Immature natural killer cell (primary cell): ENCODE data around the gene ACE. TPM values are rescaled to one million over a fixed set of nuclear protein-coding genes. Genes with fewer than 3 reads are reported as not detected.

Experiments
- DNase-seq, 3 donors: peaks; one replicate each; pipeline ENCODE4 v3.0.0; 2022; ENCODE audit warnings: mixed read lengths in 1 of 3
- H3K27ac Mint-ChIP-seq, 6 donors: one replicate each; pipeline ENCODE4 v1.8.0; 2020; ENCODE audit warnings: mixed read lengths in 6 of 6, mild to moderate bottlenecking in 5 of 6, inconsistent platforms in 4 of 6, moderate library complexity in 3 of 6
- H3K27me3 Mint-ChIP-seq, 3 donors: one replicate each; pipeline ENCODE4 v1.8.0; 2020 to 2021; ENCODE audit warnings: low read depth in 3 of 3, mild to moderate bottlenecking in 3 of 3, mixed read lengths in 3 of 3, moderate library complexity in 3 of 3, inconsistent platforms in 1 of 3
- H3K36me3 Mint-ChIP-seq, 3 donors: one replicate each; pipeline ENCODE4 v1.8.0; 2020; ENCODE audit warnings: mixed read lengths in 3 of 3, inconsistent platforms in 2 of 3, mild to moderate bottlenecking in 2 of 3
- H3K4me1 Mint-ChIP-seq, 2 donors: one replicate each; pipeline ENCODE4 v1.8.0; 2020; ENCODE audit warnings: inconsistent platforms in 2 of 2, mild to moderate bottlenecking in 2 of 2, mixed read lengths in 2 of 2, moderate library complexity in 1 of 2
- H3K4me3 Mint-ChIP-seq, 5 donors: one replicate each; pipeline ENCODE4 v1.8.0; 2020; ENCODE audit warnings: mild to moderate bottlenecking in 5 of 5, mixed read lengths in 5 of 5, inconsistent platforms in 3 of 5, moderate library complexity in 3 of 5
- H3K9me3 Mint-ChIP-seq, 6 donors: one replicate each; pipeline ENCODE4 v1.8.0; 2020; ENCODE audit warnings: mild to moderate bottlenecking in 6 of 6, mixed read lengths in 6 of 6, inconsistent platforms in 4 of 6, moderate library complexity in 3 of 6
- polyA plus RNA-seq, 3 donors: library from polyadenylated mRNA; unstranded; fragments of 300-500 nt; fragmentation: Illumina TruSeq; gene quantifications; one replicate each; pipeline ENCODE4 v1.2.3, GENCODE V29; 2021

ACE gene
- polyA plus RNA-seq, 3 donors from 2014 or later = 0.28 TPM; not detected in 2

GRCh38 chr17:63438092-63439051 is 38.5 kb upstream of the ACE start:
- Mint-ChIP-seq H3K4me1 (peaks cover 50% of the 10 kb centered on the region in 2 donors), H3K27me3 (peaks cover 3 to 6% (median 4%) of the 10 kb centered on the region in 3 donors), H3K36me3 (peaks cover 0 to 9% (median 9%) of the 10 kb centered on the region in 3 donors), H3K27ac (peak overlapping the region in 4 of 6 donors; percentile 59 to 87 (median 86)), H3K9me3 (no peaks in the 10 kb centered on the region), H3K4me3 (peak overlapping the region in 1 of 5 donors; percentile 50)
- DNase-seq = no peak

GRCh38 chr17:63439687-63440086 is 37.2 kb upstream of the ACE start:
- Mint-ChIP-seq H3K27me3 (peaks cover 3 to 6% (median 4%) of the 10 kb centered on the region in 3 donors), H3K9me3 (no peaks in the 10 kb centered on the region), H3K36me3 (peaks cover 0 to 8% (median 7%) of the 10 kb centered on the region in 3 donors), H3K4me3 (peak overlapping the region; percentile 74 to 90 (median 77)), H3K27ac (peak overlapping the region; percentile 89 to 95 (median 92)), H3K4me1 (peaks cover 44 to 46% of the 10 kb centered on the region in 2 donors)
- DNase-seq = peak; percentile 57 to 62 (median 59)

- H3K9me3 Mint-ChIP-seq = no peaks in the 10 kb centered on the region
- H3K36me3 Mint-ChIP-seq = peaks cover 0 to 4% (median 3%) of the 10 kb centered on the region in 3 donors
- peaks cover 45 to 46% of the 10 kb centered on the region in 2 donors for H3K4me1 Mint-ChIP-seq
- peak overlapping the region; percentile 74 to 90 (median 77) for H3K4me3 Mint-ChIP-seq
- H3K27ac Mint-ChIP-seq = peak overlapping the region; percentile 89 to 95 (median 92)
- peaks cover 6 to 7% (median 7%) of the 10 kb centered on the region in 3 donors for H3K27me3 Mint-ChIP-seq
- DNase-seq = peak in 2 of 3 donors; percentile 20 to 33
These were observed 36.6 kb upstream of the ACE start for GRCh38 chr17:63440127-63440769.

GRCh38 chr17:63440770-63441335 is 36.0 kb upstream of the ACE start:
- H3K9me3 Mint-ChIP-seq = no peaks in the 10 kb centered on the region
- peak overlapping the region; percentile 89 to 95 (median 92) for H3K27ac Mint-ChIP-seq
- peaks cover 42 to 45% of the 10 kb centered on the region in 2 donors for H3K4me1 Mint-ChIP-seq
- peaks cover 9 to 12% (median 10%) of the 10 kb centered on the region in 3 donors for H3K27me3 Mint-ChIP-seq
- peaks cover 0 to 4% (median 3%) of the 10 kb centered on the region in 3 donors for H3K36me3 Mint-ChIP-seq
- peak overlapping the region; percentile 27 to 90 (median 75) for H3K4me3 Mint-ChIP-seq
- DNase-seq = no peak

GRCh38 chr17:63441654-63442053 is 35.2 kb upstream of the ACE start:
- Mint-ChIP-seq H3K36me3 (peaks cover 0 to 4% (median 3%) of the 10 kb centered on the region in 3 donors), H3K9me3 (no peaks in the 10 kb centered on the region), H3K4me1 (peaks cover 41 to 45% of the 10 kb centered on the region in 2 donors)

GRCh38 chr17:63442074-63442473 is 34.8 kb upstream of the ACE start:
- no peak for DNase-seq
- Mint-ChIP-seq H3K27me3 (peaks cover 7 to 13% (median 10%) of the 10 kb centered on the region in 3 donors), H3K4me3 (no peak overlapping the region), H3K4me1 (peaks cover 39 to 46% of the 10 kb centered on the region in 2 donors), H3K36me3 (peaks cover 0 to 4% (median 3%) of the 10 kb centered on the region in 3 donors), H3K27ac (peak overlapping the region in 4 of 6 donors; percentile 16 to 93 (median 84)), H3K9me3 (no peaks in the 10 kb centered on the region)

More at GRCh38 chr17:63441654-63442053, 35.2 kb upstream of the ACE start:
- Mint-ChIP-seq H3K27me3 (peaks cover 7 to 11% (median 10%) of the 10 kb centered on the region in 3 donors), H3K27ac (peak overlapping the region in 5 of 6 donors; percentile 85 to 95 (median 92)), H3K4me3 (no peak overlapping the region)
- no peak for DNase-seq

- peak overlapping the region in 5 of 6 donors; percentile 71 to 86 (median 83) for H3K27ac Mint-ChIP-seq
- peaks cover 7 to 17% (median 10%) of the 10 kb centered on the region in 3 donors for H3K27me3 Mint-ChIP-seq
- no peak overlapping the region for H3K4me3 Mint-ChIP-seq
- peaks cover 0 to 4% (median 3%) of the 10 kb centered on the region in 3 donors for H3K36me3 Mint-ChIP-seq
- peaks cover 38 to 50% of the 10 kb centered on the region in 2 donors for H3K4me1 Mint-ChIP-seq
- DNase-seq = no peak
- no peaks in the 10 kb centered on the region for H3K9me3 Mint-ChIP-seq
These were observed 34.3 kb upstream of the ACE start for GRCh38 chr17:63442549-63443035.

GRCh38 chr17:63443053-63443452 is 33.8 kb upstream of the ACE start:
- Mint-ChIP-seq H3K4me1 (peaks cover 38 to 50% of the 10 kb centered on the region in 2 donors), H3K27me3 (peaks cover 7 to 17% (median 10%) of the 10 kb centered on the region in 3 donors), H3K9me3 (no peaks in the 10 kb centered on the region), H3K4me3 (no peak overlapping the region), H3K27ac (peak overlapping the region in 3 of 6 donors; percentile 67 to 83 (median 72)), H3K36me3 (peaks cover 0 to 4% (median 3%) of the 10 kb centered on the region in 3 donors)
- DNase-seq = no peak

- Mint-ChIP-seq H3K4me1 (peaks cover 33 to 43% of the 10 kb centered on the region in 2 donors), H3K27ac (peak overlapping the region; percentile 53 to 91 (median 78)), H3K9me3 (no peaks in the 10 kb centered on the region), H3K36me3 (peaks cover 0 to 4% (median 2%) of the 10 kb centered on the region in 3 donors), H3K27me3 (peaks cover 7 to 15% (median 10%) of the 10 kb centered on the region in 3 donors), H3K4me3 (peak overlapping the region; percentile 75 to 85 (median 84))
- DNase-seq = no peak
These were observed 32.4 kb upstream of the ACE start for GRCh38 chr17:63444457-63444856.

GRCh38 chr17:63445065-63445464 is 31.8 kb upstream of the ACE start:
- Mint-ChIP-seq H3K4me3 (peak overlapping the region; percentile 75 to 85 (median 84)), H3K4me1 (peaks cover 30 to 37% of the 10 kb centered on the region in 2 donors), H3K9me3 (no peaks in the 10 kb centered on the region), H3K27me3 (peaks cover 7 to 14% (median 8%) of the 10 kb centered on the region in 3 donors), H3K36me3 (no peaks in the 10 kb centered on the region), H3K27ac (peak overlapping the region; percentile 43 to 94 (median 80))
- DNase-seq = no peak

GRCh38 chr17:63445571-63445953 is 31.3 kb upstream of the ACE start:
- peak; percentile 64 to 74 (median 66) for DNase-seq
- Mint-ChIP-seq H3K27me3 (peaks cover 7 to 14% (median 7%) of the 10 kb centered on the region in 3 donors), H3K4me1 (peaks cover 25 to 32% of the 10 kb centered on the region in 2 donors), H3K4me3 (peak overlapping the region; percentile 75 to 85 (median 84)), H3K27ac (peak overlapping the region; percentile 43 to 94 (median 84)), H3K36me3 (no peaks in the 10 kb centered on the region), H3K9me3 (no peaks in the 10 kb centered on the region)

GRCh38 chr17:63445954-63446752 is 30.7 kb upstream of the ACE start, which contains the start of gene CYB561:
TSS of gene CYB561 (minus strand) at chr17:63446306. CDS start at chr17:63437547, 8,759 bp downstream.
- Mint-ChIP-seq H3K9me3 (no peaks in the 10 kb centered on the region), H3K4me3 (peak within 1 kb of the TSS; percentile 75 to 85 (median 84)), H3K36me3 (no peaks in the 10 kb centered on the region), H3K4me1 (peaks cover 19 to 26% of the 10 kb centered on the region in 2 donors), H3K27ac (peak within 1 kb of the TSS; percentile 43 to 94 (median 84)), H3K27me3 (peaks cover 5 to 14% (median 7%) of the 10 kb centered on the region in 3 donors)
- DNase-seq = peak; percentile 81 to 83 (median 82)
